GM12878 (cell line): Measurements from ENCODE around the gene TPRN. TPM values are rescaled to one million over a fixed set of nuclear protein-coding genes. Genes with fewer than 3 reads are reported as not detected.

Source experiments
- ATAC-seq: fragments of 200-7000 bp; cut with Tn5 transposase; 3 replicates; pipeline ENCODE4 v1.9.1; 2020; ENCODE audit warnings: mild to moderate bottlenecking, moderate library complexity
- BruUV-seq: library from RNA; stranded (reverse); fragments of 400-500 nt; replicated peaks from 2 replicates; lab custom pipeline; 2021; lab: Mats Ljungman, UMichigan
- CTCF ChIA-PET: fragments of 300-600 bp; sonication (Branson Sonifier 250); formaldehyde crosslinking; extraction: SDS; loops from one replicate; lab custom pipeline; 2021; ENCODE audit warnings: inconsistent platforms; lab: Yijun Ruan, JAX
- POLR2A ChIA-PET: fragments of 350-600 bp; formaldehyde crosslinking; extraction: SDS; loops from one replicate; lab custom pipeline; 2021; ENCODE audit warnings: inconsistent platforms; lab: Charles Lee
- RAD21 ChIA-PET: fragments of 300-600 bp; sonication (Branson Sonifier 250); formaldehyde crosslinking; loops from one replicate; lab custom pipeline; 2023; ENCODE audit warnings: antibody characterized with exemption; ENCODE audit not compliant: unreplicated experiment; lab: Charles Lee
- SMC1A ChIA-PET: fragments of 300-600 bp; sonication (Branson Sonifier 250); formaldehyde crosslinking; loops from one replicate; lab custom pipeline; 2023; ENCODE audit not compliant: unreplicated experiment, uncharacterized antibody; lab: Charles Lee
- DNase-seq: peaks from one replicate; pipeline ENCODE4 v3.0.0-alpha.2; 2011; ENCODE audit warnings: low read depth, low spot score
- FAIRE-seq: peaks from 3 replicates; lab custom pipeline; 2011; peaks lifted over from hg19 to GRCh38; lab: Jason Lieb, UNC
- H2AFZ ChIP-seq: 2 replicates; pipeline ENCODE4 v1.6.0; 2011; ENCODE audit warnings: low read depth, low read length, control low read depth; ENCODE audit not compliant: control insufficient read depth
- H3K27ac ChIP-seq: 2 replicates; pipeline ENCODE4 v1.5.1; 2011; ENCODE audit warnings: control low read depth; ENCODE audit not compliant: control insufficient read depth, insufficient read depth
- H3K27me3 ChIP-seq, 2 experiments: replicated peaks in 1 of 2; 2 replicates each; pipeline versions ENCODE4 v1.6.0 to v1.6.1; 2011; ENCODE audit warnings: low read length in 1 of 2; ENCODE audit not compliant: control insufficient read depth in 2 of 2, insufficient read depth in 2 of 2
- H3K36me3 ChIP-seq, 2 experiments: 2 replicates each; pipeline ENCODE4 v1.5.1; 2011; ENCODE audit warnings: low read length in 1 of 2; ENCODE audit not compliant: control insufficient read depth in 2 of 2, insufficient read depth in 2 of 2
- H3K4me1 ChIP-seq: 2 replicates; pipeline ENCODE4 v1.6.1; 2011; ENCODE audit warnings: mild to moderate bottlenecking, low read length, moderate library complexity, mixed read lengths; ENCODE audit not compliant: control insufficient read depth, insufficient read depth
- H3K4me2 ChIP-seq: 2 replicates; pipeline ENCODE4 v1.6.0; 2011; ENCODE audit warnings: control low read depth; ENCODE audit not compliant: control insufficient read depth, insufficient read depth
- H3K4me3 ChIP-seq: fragments of 200-600 bp; sonication (generic); 2 replicates; pipeline ENCODE4 v1.5.1; 2016
- H3K79me2 ChIP-seq: 2 replicates; pipeline ENCODE4 v1.6.0; 2011; ENCODE audit warnings: low read length; ENCODE audit not compliant: control insufficient read depth, insufficient read depth
- H3K9ac ChIP-seq: 2 replicates; pipeline ENCODE4 v1.8.0; 2011; ENCODE audit warnings: low read length, control low read depth, mixed read lengths; ENCODE audit not compliant: control insufficient read depth, insufficient read depth
- H3K9me3 ChIP-seq: replicated peaks from 3 replicates; pipeline ENCODE4 v1.5.1; 2011; ENCODE audit warnings: mild to moderate bottlenecking, low read length; ENCODE audit not compliant: control insufficient read depth, insufficient read depth
- H4K20me1 ChIP-seq: 2 replicates; pipeline ENCODE4 v1.6.0; 2011; ENCODE audit not compliant: control insufficient read depth, insufficient read depth
- CBFB ChIP-seq: IDR thresholded peaks from 2 replicates; pipeline ENCODE4 v1.6.1; 2016; ENCODE audit warnings: antibody characterized with exemption, low read depth
- CEBPB ChIP-seq, 2 experiments: fragments of 150-350 bp in 1 of 2; IDR thresholded peaks; 2 replicates each; pipeline ENCODE4 v1.6.1; 2012 to 2014; ENCODE audit warnings: low read depth in 2 of 2, low read length in 2 of 2, borderline replicate concordance in 1 of 2, inconsistent platforms in 1 of 2
- EP300 ChIP-seq, 2 experiments: fragments of 150-350 bp in 1 of 2; IDR thresholded peaks; 2 replicates each; pipeline ENCODE4 v1.6.1; 2011 to 2012; ENCODE audit warnings: low read depth in 2 of 2, low read length in 2 of 2, borderline replicate concordance in 1 of 2, improper control_type of control experiment in 1 of 2, inconsistent platforms in 1 of 2; ENCODE audit not compliant: control insufficient read depth in 1 of 2
- MTA2 ChIP-seq: fragments of 450-650 bp; IDR thresholded peaks from 2 replicates; pipeline ENCODE4 v1.6.1; 2016; ENCODE audit warnings: low read depth, mild to moderate bottlenecking, moderate library complexity
- POLR2A ChIP-seq: IDR thresholded peaks from 2 replicates; pipeline ENCODE4 v1.6.1; 2011; ENCODE audit warnings: low read depth, mild to moderate bottlenecking, low read length
- PRDM15 ChIP-seq: fragments of 450-650 bp; formaldehyde crosslinking; IDR thresholded peaks from 2 replicates; pipeline ENCODE4 v1.4.0; 2020; ENCODE audit warnings: mild to moderate bottlenecking, moderate library complexity
- RCOR1 ChIP-seq: conservative IDR thresholded peaks from 2 replicates; pipeline ENCODE4 v1.6.1; 2012; ENCODE audit warnings: low read depth, low read length, improper control_type of control experiment
- WGBS: methylation state at CpG from one replicate; pipeline ENCODE4 v1.1.6; 2016; ENCODE audit warnings: low lambda C conversion rate; ENCODE audit not compliant: insufficient replicate concordance, insufficient coverage; ENCODE audit errors: missing lambda C conversion rate; 5-methylcytosine and 5-hydroxymethylcytosine counted together
- in situ Hi-C: fragments of 300-500 bp; cut with MboI; formaldehyde crosslinking; loops from 9 replicates; pipeline ENCODE4 v1.14.3; 2018; ENCODE audit warnings: mixed read lengths
- intact Hi-C: fragments of 100-400 bp; cut with micrococcal nuclease; formaldehyde crosslinking; loops from one replicate; pipeline ENCODE4 v1.14.2; 2022; ENCODE audit not compliant: unreplicated experiment
- polyA plus RNA-seq, 11 experiments: library from polyadenylated mRNA; depleted of rRNA in 4 of 11; unstranded in 6 of 11; stranded (reverse) in 5 of 11; fragments of >200 nt; fragmentation: Nextera tagmentation in 4 of 11; fragmentation: Illumina TruSeq in 1 of 11; extraction: Ambion mirVana in 4 of 11; extraction: Trizol in 1 of 11; gene quantifications; 1 replicate in 1 of 11; 2 replicates in 10 of 11; pipeline versions ENCODE4 v1.2.1 to v1.2.3, GENCODE V29; 2011 to 2016; ENCODE audit warnings: inconsistent platforms in 2 of 11, missing spikeins in 2 of 11, low read depth in 1 of 11
- total RNA-seq, 4 experiments: library from RNA; depleted of rRNA in 3 of 4; stranded (reverse); fragments of >200 nt in 3 of 4; fragmentation: Illumina TruSeq in 1 of 4; extraction: Trizol in 1 of 4; gene quantifications; 2 replicates each; pipeline versions ENCODE4 v1.2.1 to v1.2.3, GENCODE V29; 2013 to 2021

TPRN gene
- total and polyA plus RNA-seq, 10 of the 15 experiments (the other 5 are each of a cell fraction or from before 2014, with no cell fraction given), result 0.18 to 19.5 (median 3.1) TPM

GRCh38 chr9:137232101-137232500 lies 31.6 kb upstream of the TPRN start:
- in situ Hi-C loops (no loop called here), intact Hi-C loops (no loop called here)
- Histone ChIP-seq H3K9me3 (no peaks in the 10 kb centered on the region), H4K20me1 (no peaks in the 10 kb centered on the region), H3K4me3 (no peak overlapping the region), H2AFZ (no peak overlapping the region), H3K27me3 (no peaks in the 10 kb centered on the region), H3K27ac (no peak overlapping the region), H3K9ac (no peak overlapping the region), H3K4me1 (peaks cover 11% of the 10 kb centered on the region), H3K79me2 (no peaks in the 10 kb centered on the region), H3K36me3 (no peaks in the 10 kb centered on the region), H3K4me2 (no peak overlapping the region)
- no peak for ATAC-seq
- 26% methylated on average over 10 of the region's 10 CpGs for WGBS
- ChIA-PET POLR2A (no interaction called here), RAD21 (no interaction called here), SMC1A (no interaction called here), CTCF (no interaction called here)
- no peak for FAIRE-seq
- BruUV-seq, result no TSS peak
- DNase-seq, result no peak
- no peak for TF ChIP-seq MTA2
- no peak for TF ChIP-seq PRDM15 (CRISPR knock-in tag)
- no peak for TF ChIP-seq POLR2A
- TF ChIP-seq CBFB, result no peak
- TF ChIP-seq RCOR1, result no peak
- no peak for TF ChIP-seq CEBPB (IDR thresholded peaks at IDR 0.05; ENCODE audit: borderline replicate concordance in 1 of 2, low read depth in 2 of 2, low read length in 2 of 2)
- TF ChIP-seq EP300 (IDR thresholded peaks at IDR 0.05; ENCODE audit: borderline replicate concordance in 1 of 2, control insufficient read depth in 1 of 2, low read depth in 2 of 2, low read length in 2 of 2), result no peak
